Liver (tissue), 9 donors: ENCODE measurements around the gene ZMYND12. TPM values are rescaled to one million over a fixed set of nuclear protein-coding genes. Genes with fewer than 3 reads are reported as not detected.

Experiments used
- DNase-seq: peaks from one replicate; pipeline ENCODE4 v3.0.0-alpha.2; 2017; ENCODE audit warnings: low spot score
- H3K27ac ChIP-seq, 2 donors: one replicate each; pipeline ENCODE4 v1.7.0; 2013; ENCODE audit warnings: inconsistent platforms in 2 of 2, low read length in 2 of 2, control low read depth in 1 of 2, low read depth in 1 of 2, mild to moderate bottlenecking in 1 of 2
- H3K27me3 ChIP-seq, 4 donors: one replicate each; pipeline versions ENCODE4 v1.6.1 to v1.7.0; 2013; ENCODE audit warnings: low read length in 3 of 4, inconsistent platforms in 1 of 4, mild to moderate bottlenecking in 1 of 4, moderate library complexity in 1 of 4; ENCODE audit not compliant: control insufficient read depth in 4 of 4, insufficient read depth in 4 of 4
- H3K36me3 ChIP-seq, 4 donors: one replicate each; pipeline versions ENCODE4 v1.6.1 to v1.7.0; 2013; ENCODE audit warnings: low read length in 3 of 4, mild to moderate bottlenecking in 3 of 4, low read depth in 1 of 4, moderate library complexity in 1 of 4; ENCODE audit not compliant: control insufficient read depth in 4 of 4, insufficient read depth in 3 of 4
- H3K4me1 ChIP-seq, 4 donors: one replicate each; pipeline versions ENCODE4 v1.6.1 to v1.7.0; 2013; ENCODE audit warnings: low read length in 3 of 4, mild to moderate bottlenecking in 3 of 4, moderate library complexity in 1 of 4; ENCODE audit not compliant: control insufficient read depth in 4 of 4, insufficient read depth in 4 of 4
- H3K4me3 ChIP-seq, 3 donors: one replicate each; pipeline versions ENCODE4 v1.6.1 to v1.7.0; 2013; ENCODE audit warnings: low read length in 3 of 3, control low read depth in 1 of 3, low read depth in 1 of 3, mild to moderate bottlenecking in 1 of 3
- H3K9ac ChIP-seq, 2 donors: one replicate each; pipeline ENCODE4 v1.7.0; 2013; ENCODE audit warnings: low read length in 2 of 2, mild to moderate bottlenecking in 2 of 2, moderate library complexity in 2 of 2, control low read depth in 1 of 2, low read depth in 1 of 2
- H3K9me3 ChIP-seq, 4 donors: one replicate each; pipeline versions ENCODE4 v1.6.1 to v1.7.0; 2013; ENCODE audit warnings: low read length in 3 of 4; ENCODE audit not compliant: control insufficient read depth in 4 of 4
- ATF3 ChIP-seq: IDR thresholded peaks from 2 replicates; pipeline ENCODE4 v1.6.1; 2016; ENCODE audit warnings: antibody characterized with exemption
- EGR1 ChIP-seq, 2 donors: IDR thresholded peaks; 2 replicates each; pipeline ENCODE4 v1.6.1; 2016 to 2018; ENCODE audit warnings: antibody characterized with exemption in 2 of 2, low read depth in 2 of 2
- FOXA1 ChIP-seq: IDR thresholded peaks from 2 replicates; pipeline ENCODE4 v1.6.1; 2016; ENCODE audit warnings: antibody characterized with exemption
- FOXA2 ChIP-seq: IDR thresholded peaks from 2 replicates; pipeline ENCODE4 v1.6.1; 2016; ENCODE audit warnings: antibody characterized with exemption
- GABPA ChIP-seq, 2 donors: IDR thresholded peaks in 1 of 2; conservative IDR thresholded peaks in 1 of 2; 2 replicates each; pipeline ENCODE4 v1.6.1; 2016; ENCODE audit warnings: antibody characterized with exemption in 2 of 2, mild to moderate bottlenecking in 1 of 2, moderate library complexity in 1 of 2
- HNF4A ChIP-seq, 2 donors: conservative IDR thresholded peaks; 2 replicates each; pipeline ENCODE4 v1.6.1; 2016; ENCODE audit warnings: antibody characterized with exemption in 2 of 2, mild to moderate bottlenecking in 2 of 2
- HNF4G ChIP-seq: IDR thresholded peaks from 2 replicates; pipeline ENCODE4 v1.6.1; 2016; ENCODE audit warnings: antibody characterized with exemption
- JUND ChIP-seq, 2 donors: IDR thresholded peaks; 2 replicates each; pipeline ENCODE4 v1.6.1; 2016; ENCODE audit warnings: antibody characterized with exemption in 2 of 2
- MAX ChIP-seq: IDR thresholded peaks from 2 replicates; pipeline ENCODE4 v1.6.1; 2016; ENCODE audit warnings: antibody characterized with exemption
- NR2F2 ChIP-seq: IDR thresholded peaks from 2 replicates; pipeline ENCODE4 v1.6.1; 2016; ENCODE audit warnings: antibody characterized with exemption
- RAD21 ChIP-seq, 2 donors: IDR thresholded peaks; 2 replicates each; pipeline ENCODE4 v1.6.1; 2016; ENCODE audit warnings: antibody characterized with exemption in 2 of 2, mild to moderate bottlenecking in 2 of 2
- RXRA ChIP-seq, 2 donors: IDR thresholded peaks; 2 replicates each; pipeline ENCODE4 v1.6.1; 2017 to 2018; ENCODE audit warnings: antibody characterized with exemption in 2 of 2, mild to moderate bottlenecking in 1 of 2
- SP1 ChIP-seq: IDR thresholded peaks from 2 replicates; pipeline ENCODE4 v1.6.1; 2018; ENCODE audit warnings: antibody characterized with exemption, mild to moderate bottlenecking
- TAF1 ChIP-seq: conservative IDR thresholded peaks from 2 replicates; pipeline ENCODE4 v1.6.1; 2016; ENCODE audit warnings: antibody characterized with exemption, mild to moderate bottlenecking
- YY1 ChIP-seq: IDR thresholded peaks from 2 replicates; pipeline ENCODE4 v1.6.1; 2016; ENCODE audit warnings: antibody characterized with exemption, mild to moderate bottlenecking
- ZBTB33 ChIP-seq: IDR thresholded peaks from 2 replicates; pipeline ENCODE4 v1.6.1; 2016; ENCODE audit warnings: antibody characterized with exemption
- WGBS: extraction: QIAGEN DNeasy Blood & Tissue Kit; methylation state at CpG from one replicate; pipeline ENCODE4 v1.1.7; 2013; 5-methylcytosine and 5-hydroxymethylcytosine counted together
- polyA plus RNA-seq, 2 donors: library from polyadenylated mRNA; stranded (reverse) in 1 of 2; unstranded in 1 of 2; fragments of 200-250 nt in 1 of 2; fragments of >200 nt in 1 of 2; fragmentation: Nextera tagmentation in 1 of 2; extraction: Ambion mirVana in 1 of 2; gene quantifications; one replicate each; pipeline versions ENCODE4 v1.2.1 to v1.2.3, GENCODE V29; 2013 to 2015
- total RNA-seq, 2 donors: library from RNA; depleted of rRNA; stranded (reverse); fragments of >200 nt; gene quantifications; one replicate each; pipeline ENCODE4 v1.2.3, GENCODE V29; 2014
- TF ChIP-seq, protein P1 (sequence below): IDR thresholded peaks from 2 replicates; pipeline ENCODE4 v1.6.1; 2016; ENCODE audit warnings: antibody characterized with exemption, mild to moderate bottlenecking
- TF ChIP-seq, protein P2 (sequence below): fragments of 150-350 bp; IDR thresholded peaks from 2 replicates; pipeline ENCODE4 v1.5.1; 2017; ENCODE audit warnings: improper control_type of control experiment, low read depth, low read length; ENCODE audit not compliant: missing input control
- donor health status: healthy.
- donor health status: healthy.
- donor health status: healthy.
- donor health status: healthy.
- donor health status: healthy.

The ZMYND12 gene
- total and polyA plus RNA-seq, 4 donors: 1.3 to 3.0 (median 2.0) TPM

GRCh38 chr1:42442662-42443061, 13.2 kb downstream of the ZMYND12 start:
- no peak for TF ChIP-seq HNF4G
- TF ChIP-seq YY1: no peak
- TF ChIP-seq ATF3: no peak
- no peak for TF ChIP-seq RAD21 (IDR thresholded peaks at IDR 0.05)
- no peak for TF ChIP-seq FOXA1
- TF ChIP-seq FOXA2: no peak
- no peak for TF ChIP-seq NR2F2
- TF ChIP-seq GABPA (IDR thresholded peaks at IDR 0.05 in 1 of 2, conservative IDR thresholded peaks at IDR 0.05 in 1 of 2): no peak
- TF ChIP-seq, protein P1, sequence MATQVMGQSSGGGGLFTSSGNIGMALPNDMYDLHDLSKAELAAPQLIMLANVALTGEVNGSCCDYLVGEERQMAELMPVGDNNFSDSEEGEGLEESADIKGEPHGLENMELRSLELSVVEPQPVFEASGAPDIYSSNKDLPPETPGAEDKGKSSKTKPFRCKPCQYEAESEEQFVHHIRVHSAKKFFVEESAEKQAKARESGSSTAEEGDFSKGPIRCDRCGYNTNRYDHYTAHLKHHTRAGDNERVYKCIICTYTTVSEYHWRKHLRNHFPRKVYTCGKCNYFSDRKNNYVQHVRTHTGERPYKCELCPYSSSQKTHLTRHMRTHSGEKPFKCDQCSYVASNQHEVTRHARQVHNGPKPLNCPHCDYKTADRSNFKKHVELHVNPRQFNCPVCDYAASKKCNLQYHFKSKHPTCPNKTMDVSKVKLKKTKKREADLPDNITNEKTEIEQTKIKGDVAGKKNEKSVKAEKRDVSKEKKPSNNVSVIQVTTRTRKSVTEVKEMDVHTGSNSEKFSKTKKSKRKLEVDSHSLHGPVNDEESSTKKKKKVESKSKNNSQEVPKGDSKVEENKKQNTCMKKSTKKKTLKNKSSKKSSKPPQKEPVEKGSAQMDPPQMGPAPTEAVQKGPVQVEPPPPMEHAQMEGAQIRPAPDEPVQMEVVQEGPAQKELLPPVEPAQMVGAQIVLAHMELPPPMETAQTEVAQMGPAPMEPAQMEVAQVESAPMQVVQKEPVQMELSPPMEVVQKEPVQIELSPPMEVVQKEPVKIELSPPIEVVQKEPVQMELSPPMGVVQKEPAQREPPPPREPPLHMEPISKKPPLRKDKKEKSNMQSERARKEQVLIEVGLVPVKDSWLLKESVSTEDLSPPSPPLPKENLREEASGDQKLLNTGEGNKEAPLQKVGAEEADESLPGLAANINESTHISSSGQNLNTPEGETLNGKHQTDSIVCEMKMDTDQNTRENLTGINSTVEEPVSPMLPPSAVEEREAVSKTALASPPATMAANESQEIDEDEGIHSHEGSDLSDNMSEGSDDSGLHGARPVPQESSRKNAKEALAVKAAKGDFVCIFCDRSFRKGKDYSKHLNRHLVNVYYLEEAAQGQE: no peak
- TF ChIP-seq ZBTB33: no peak
- TF ChIP-seq TAF1: no peak
- no peak for TF ChIP-seq SP1
- TF ChIP-seq JUND (IDR thresholded peaks at IDR 0.05): no peak
- TF ChIP-seq EGR1 (IDR thresholded peaks at IDR 0.05; ENCODE audit: low read depth in 2 of 2): no peak
- TF ChIP-seq, protein P2, sequence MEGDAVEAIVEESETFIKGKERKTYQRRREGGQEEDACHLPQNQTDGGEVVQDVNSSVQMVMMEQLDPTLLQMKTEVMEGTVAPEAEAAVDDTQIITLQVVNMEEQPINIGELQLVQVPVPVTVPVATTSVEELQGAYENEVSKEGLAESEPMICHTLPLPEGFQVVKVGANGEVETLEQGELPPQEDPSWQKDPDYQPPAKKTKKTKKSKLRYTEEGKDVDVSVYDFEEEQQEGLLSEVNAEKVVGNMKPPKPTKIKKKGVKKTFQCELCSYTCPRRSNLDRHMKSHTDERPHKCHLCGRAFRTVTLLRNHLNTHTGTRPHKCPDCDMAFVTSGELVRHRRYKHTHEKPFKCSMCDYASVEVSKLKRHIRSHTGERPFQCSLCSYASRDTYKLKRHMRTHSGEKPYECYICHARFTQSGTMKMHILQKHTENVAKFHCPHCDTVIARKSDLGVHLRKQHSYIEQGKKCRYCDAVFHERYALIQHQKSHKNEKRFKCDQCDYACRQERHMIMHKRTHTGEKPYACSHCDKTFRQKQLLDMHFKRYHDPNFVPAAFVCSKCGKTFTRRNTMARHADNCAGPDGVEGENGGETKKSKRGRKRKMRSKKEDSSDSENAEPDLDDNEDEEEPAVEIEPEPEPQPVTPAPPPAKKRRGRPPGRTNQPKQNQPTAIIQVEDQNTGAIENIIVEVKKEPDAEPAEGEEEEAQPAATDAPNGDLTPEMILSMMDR: no peak
- no peak for TF ChIP-seq MAX
- no peak for TF ChIP-seq HNF4A (conservative IDR thresholded peaks at IDR 0.05)
- TF ChIP-seq RXRA (IDR thresholded peaks at IDR 0.05): no peak
- no peak overlapping the region for H3K4me3 ChIP-seq
- no peak overlapping the region for H3K9ac ChIP-seq
- no peaks in the 10 kb centered on the region for H3K9me3 ChIP-seq
- peaks cover 0 to 3% (median under 1%) of the 10 kb centered on the region in 4 donors for H3K36me3 ChIP-seq
- DNase-seq: no peak
- no peaks in the 10 kb centered on the region for H3K27me3 ChIP-seq
- 57% methylated on average over 2 of the region's 2 CpGs for WGBS
- H3K4me1 ChIP-seq: no peaks in the 10 kb centered on the region
- H3K27ac ChIP-seq: no peak overlapping the region
